GM10248 (cell line): ENCODE results near the gene RPH3AL.
"Not testable (repeated sequence)": the region's sequence is repeated elsewhere in the genome, so short reads cannot be mapped to it uniquely, and the experiment has no call there.

Experiments
- CTCF ChIA-PET: fragments of 300-600 bp; sonication (Branson Sonifier 250); formaldehyde crosslinking; extraction: SDS; loops from one replicate; lab custom pipeline; 2021; ENCODE audit warnings: antibody characterized with exemption; lab: Yijun Ruan, JAX
- POLR2A ChIA-PET: fragments of 350-650 bp; sonication (Branson Sonifier 250); formaldehyde crosslinking; extraction: SDS; loops from one replicate; lab custom pipeline; 2020; ENCODE audit warnings: antibody characterized with exemption; lab: Yijun Ruan, JAX
- DNase-seq: peaks from one replicate; pipeline ENCODE4 v3.0.0; 2012; ENCODE audit errors: extremely low spot score
- CTCF ChIP-seq: IDR thresholded peaks from 2 replicates; pipeline ENCODE4 v1.5.1; 2012; ENCODE audit warnings: mild to moderate bottlenecking, low read depth; ENCODE audit errors: extremely low read depth, missing control alignments, control extremely low read depth

Gene RPH3AL

GRCh38 chr17:278676-279059 lies 73.9 kb downstream of the RPH3AL start:
- TF ChIP-seq CTCF = no peak
- ChIA-PET POLR2A (no interaction called here), CTCF (no interaction called here)
- no peak for DNase-seq

GRCh38 chr17:278055-278675 lies 74.4 kb downstream of the RPH3AL start:
- POLR2A ChIA-PET = no interaction called here
- TF ChIP-seq CTCF = no peak
- DNase-seq = no peak
- CTCF ChIA-PET = no interaction called here

- POLR2A ChIA-PET = no interaction called here
- DNase-seq = no peak
- TF ChIP-seq CTCF = no peak
- CTCF ChIA-PET = no interaction called here
Measured at GRCh38 chr17:274902-275301, 77.7 kb downstream of the RPH3AL start.

- DNase-seq = no peak
- no peak for TF ChIP-seq CTCF
- ChIA-PET POLR2A (no interaction called here), CTCF (no interaction called here)
Measured at GRCh38 chr17:273981-274832, 78.4 kb downstream of the RPH3AL start.

GRCh38 chr17:272856-273255 lies 79.8 kb downstream of the RPH3AL start:
- CTCF ChIA-PET = not testable (repeated sequence)

GRCh38 chr17:271928-272623 lies 80.5 kb downstream of the RPH3AL start:
- POLR2A ChIA-PET, DNase-seq, CTCF ChIA-PET: not testable (repeated sequence)

More at GRCh38 chr17:272856-273255, 79.8 kb downstream of the RPH3AL start:
- DNase-seq, POLR2A ChIA-PET: not testable (repeated sequence)

- TF ChIP-seq CTCF = no peak
- ChIA-PET CTCF (no interaction called here), POLR2A (no interaction called here)
- no peak for DNase-seq
Measured at GRCh38 chr17:269616-270514, 82.7 kb downstream of the RPH3AL start.
